Pulmonary artery endothelial cell (primary cell): ENCODE data around the gene STK38L. TPM values are rescaled to one million over a fixed set of nuclear protein-coding genes. Genes with fewer than 3 reads are reported as not detected.

Experiments
- DNase-seq: peaks from one replicate; pipeline ENCODE4 v3.0.0-alpha.2; 2011; ENCODE audit warnings: low read depth, low spot score
- total RNA-seq: library from RNA; depleted of rRNA; stranded (reverse); fragments of >200 nt; gene quantifications from 2 replicates; pipeline ENCODE4 v1.2.3, GENCODE V29; 2014

The STK38L gene
- total RNA-seq, result 26.6 and 34.2 TPM in 2 replicates

GRCh38 chr12:27243804-27244688 lies at the start of gene STK38L:
Gene STK38L, plus strand, starts transcription at chr12:27244286. Its CDS starts 53,435 bp downstream, at chr12:27297721.
- peak; percentile 78 for DNase-seq

- DNase-seq, result no peak
Observed at GRCh38 chr12:27194644-27195043, 49.4 kb upstream of the STK38L start.

GRCh38 chr12:27198036-27198435 lies 46.0 kb upstream of the STK38L start:
- DNase-seq, result no peak

- no peak for DNase-seq
Observed at GRCh38 chr12:27199638-27200300, 44.3 kb upstream of the STK38L start.

- DNase-seq, result no peak
Observed at GRCh38 chr12:27201169-27201568, 42.9 kb upstream of the STK38L start.

GRCh38 chr12:27206801-27207502 lies 37.1 kb upstream of the STK38L start:
- no peak for DNase-seq

GRCh38 chr12:27207615-27208413 lies 36.3 kb upstream of the STK38L start:
- no peak for DNase-seq

- no peak for DNase-seq
Observed at GRCh38 chr12:27208414-27208750, 35.7 kb upstream of the STK38L start.

- DNase-seq, result no peak
Observed at GRCh38 chr12:27209257-27209910, 34.7 kb upstream of the STK38L start.

- DNase-seq, result no peak
Observed at GRCh38 chr12:27210187-27210586, 33.9 kb upstream of the STK38L start.

GRCh38 chr12:27212861-27213260 lies 31.2 kb upstream of the STK38L start:
- DNase-seq, result no peak

- DNase-seq, result no peak
Observed at GRCh38 chr12:27213304-27213703, 30.8 kb upstream of the STK38L start.

GRCh38 chr12:27213830-27214787 lies 30.0 kb upstream of the STK38L start:
- no peak for DNase-seq

- no peak for DNase-seq
Observed at GRCh38 chr12:27217590-27217989, 26.5 kb upstream of the STK38L start.

GRCh38 chr12:27219693-27220054 lies 24.4 kb upstream of the STK38L start:
- no peak for DNase-seq

- DNase-seq, result no peak
Observed at GRCh38 chr12:27220055-27220987, 23.8 kb upstream of the STK38L start.

GRCh38 chr12:27220988-27221345 lies 23.1 kb upstream of the STK38L start:
- no peak for DNase-seq

GRCh38 chr12:27221625-27222387 lies 22.3 kb upstream of the STK38L start:
- DNase-seq, result no peak
